ENCODE data around the gene PRKACB.
A peak's percentile ranks its signal among the peaks of the same experiment; 100 is the strongest.

Gene PRKACB

GRCh38 chr1:84255582-84255981, 111.5 kb downstream of the PRKACB start:
- Histone ChIP-seq H3K4me1 (ENCODE audit: control insufficient read depth in 1 of 2, insufficient read depth in 2 of 2, low read length in 2 of 2) (peaks cover 6% of the 10 kb centered on the region in 2 donors), H3K9me3 (ENCODE audit: control insufficient read depth in 1 of 2, low read length in 2 of 2) (no peaks in the 10 kb centered on the region), H3K36me3 (ENCODE audit: control insufficient read depth in 1 of 2, insufficient read depth in 2 of 2, low read length in 2 of 2) (no peaks in the 10 kb centered on the region), H3K4me3 (ENCODE audit: low read depth in 1 of 2, low read length in 2 of 2) (no peak overlapping the region), H3K27me3 (ENCODE audit: low read depth, low read length) (no peaks in the 10 kb centered on the region), H3K27ac (ENCODE audit: low read length) (no peak overlapping the region)

- no peak overlapping the region for H3K27ac ChIP-seq (ENCODE audit: low read length)
- H3K4me1 ChIP-seq (ENCODE audit: control insufficient read depth in 1 of 2, insufficient read depth in 2 of 2, low read length in 2 of 2), result peaks cover 6% of the 10 kb centered on the region in 2 donors
- no peaks in the 10 kb centered on the region for H3K27me3 ChIP-seq (ENCODE audit: low read depth, low read length)
- no peaks in the 10 kb centered on the region for H3K36me3 ChIP-seq (ENCODE audit: control insufficient read depth in 1 of 2, insufficient read depth in 2 of 2, low read length in 2 of 2)
- H3K4me3 ChIP-seq (ENCODE audit: low read depth in 1 of 2, low read length in 2 of 2), result no peak overlapping the region
- no peaks in the 10 kb centered on the region for H3K9me3 ChIP-seq (ENCODE audit: control insufficient read depth in 1 of 2, low read length in 2 of 2)
These were observed 113.5 kb downstream of the PRKACB start for GRCh38 chr1:84257617-84258016.

GRCh38 chr1:84259376-84259775, 115.3 kb downstream of the PRKACB start:
- no peak overlapping the region for H3K4me3 ChIP-seq (ENCODE audit: low read depth in 1 of 2, low read length in 2 of 2)
- H3K27me3 ChIP-seq (ENCODE audit: low read depth, low read length), result no peaks in the 10 kb centered on the region
- no peak overlapping the region for H3K27ac ChIP-seq (ENCODE audit: low read length)
- H3K4me1 ChIP-seq (ENCODE audit: control insufficient read depth in 1 of 2, insufficient read depth in 2 of 2, low read length in 2 of 2), result peaks cover 0 to 2% of the 10 kb centered on the region in 2 donors
- no peaks in the 10 kb centered on the region for H3K9me3 ChIP-seq (ENCODE audit: control insufficient read depth in 1 of 2, low read length in 2 of 2)
- H3K36me3 ChIP-seq (ENCODE audit: control insufficient read depth in 1 of 2, insufficient read depth in 2 of 2, low read length in 2 of 2), result no peaks in the 10 kb centered on the region

- Histone ChIP-seq H3K27ac (ENCODE audit: low read length) (no peak overlapping the region), H3K9me3 (ENCODE audit: control insufficient read depth in 1 of 2, low read length in 2 of 2) (no peaks in the 10 kb centered on the region), H3K27me3 (ENCODE audit: low read depth, low read length) (no peaks in the 10 kb centered on the region), H3K36me3 (ENCODE audit: control insufficient read depth in 1 of 2, insufficient read depth in 2 of 2, low read length in 2 of 2) (no peaks in the 10 kb centered on the region), H3K4me3 (ENCODE audit: low read depth in 1 of 2, low read length in 2 of 2) (no peak overlapping the region), H3K4me1 (ENCODE audit: control insufficient read depth in 1 of 2, insufficient read depth in 2 of 2, low read length in 2 of 2) (no peaks in the 10 kb centered on the region)
These were observed 115.9 kb downstream of the PRKACB start for GRCh38 chr1:84259989-84260388.

GRCh38 chr1:84260852-84261518, 116.9 kb downstream of the PRKACB start:
- no peak overlapping the region for H3K4me3 ChIP-seq (ENCODE audit: low read depth in 1 of 2, low read length in 2 of 2)
- H3K27me3 ChIP-seq (ENCODE audit: low read depth, low read length), result no peaks in the 10 kb centered on the region
- no peak overlapping the region for H3K27ac ChIP-seq (ENCODE audit: low read length)
- no peaks in the 10 kb centered on the region for H3K4me1 ChIP-seq (ENCODE audit: control insufficient read depth in 1 of 2, insufficient read depth in 2 of 2, low read length in 2 of 2)
- no peaks in the 10 kb centered on the region for H3K9me3 ChIP-seq (ENCODE audit: control insufficient read depth in 1 of 2, low read length in 2 of 2)
- no peaks in the 10 kb centered on the region for H3K36me3 ChIP-seq (ENCODE audit: control insufficient read depth in 1 of 2, insufficient read depth in 2 of 2, low read length in 2 of 2)

- no peaks in the 10 kb centered on the region for H3K9me3 ChIP-seq (ENCODE audit: control insufficient read depth in 1 of 2, low read length in 2 of 2)
- no peak overlapping the region for H3K4me3 ChIP-seq (ENCODE audit: low read depth in 1 of 2, low read length in 2 of 2)
- no peaks in the 10 kb centered on the region for H3K4me1 ChIP-seq (ENCODE audit: control insufficient read depth in 1 of 2, insufficient read depth in 2 of 2, low read length in 2 of 2)
- H3K27ac ChIP-seq (ENCODE audit: low read length), result no peak overlapping the region
- H3K27me3 ChIP-seq (ENCODE audit: low read depth, low read length), result no peaks in the 10 kb centered on the region
- H3K36me3 ChIP-seq (ENCODE audit: control insufficient read depth in 1 of 2, insufficient read depth in 2 of 2, low read length in 2 of 2), result no peaks in the 10 kb centered on the region
These were observed 120.9 kb downstream of the PRKACB start for GRCh38 chr1:84264961-84265360.

GRCh38 chr1:84265867-84266266, 121.8 kb downstream of the PRKACB start:
- no peak overlapping the region for H3K27ac ChIP-seq (ENCODE audit: low read length)
- no peak overlapping the region for H3K4me3 ChIP-seq (ENCODE audit: low read depth in 1 of 2, low read length in 2 of 2)
- H3K4me1 ChIP-seq (ENCODE audit: control insufficient read depth in 1 of 2, insufficient read depth in 2 of 2, low read length in 2 of 2), result no peaks in the 10 kb centered on the region
- no peaks in the 10 kb centered on the region for H3K27me3 ChIP-seq (ENCODE audit: low read depth, low read length)
- no peaks in the 10 kb centered on the region for H3K9me3 ChIP-seq (ENCODE audit: control insufficient read depth in 1 of 2, low read length in 2 of 2)
- H3K36me3 ChIP-seq (ENCODE audit: control insufficient read depth in 1 of 2, insufficient read depth in 2 of 2, low read length in 2 of 2), result no peaks in the 10 kb centered on the region

GRCh38 chr1:84266748-84267147, 122.7 kb downstream of the PRKACB start:
- Histone ChIP-seq H3K4me1 (ENCODE audit: control insufficient read depth in 1 of 2, insufficient read depth in 2 of 2, low read length in 2 of 2) (peaks cover 0 to 8% of the 10 kb centered on the region in 2 donors), H3K4me3 (ENCODE audit: low read depth in 1 of 2, low read length in 2 of 2) (no peak overlapping the region), H3K27ac (ENCODE audit: low read length) (no peak overlapping the region), H3K27me3 (ENCODE audit: low read depth, low read length) (no peaks in the 10 kb centered on the region), H3K9me3 (ENCODE audit: control insufficient read depth in 1 of 2, low read length in 2 of 2) (no peaks in the 10 kb centered on the region), H3K36me3 (ENCODE audit: control insufficient read depth in 1 of 2, insufficient read depth in 2 of 2, low read length in 2 of 2) (no peaks in the 10 kb centered on the region)

GRCh38 chr1:84267476-84267875, 123.4 kb downstream of the PRKACB start:
- H3K9me3 ChIP-seq (ENCODE audit: control insufficient read depth in 1 of 2, low read length in 2 of 2), result no peaks in the 10 kb centered on the region
- H3K27me3 ChIP-seq (ENCODE audit: low read depth, low read length), result no peaks in the 10 kb centered on the region
- peaks cover 0 to 9% of the 10 kb centered on the region in 2 donors for H3K4me1 ChIP-seq (ENCODE audit: control insufficient read depth in 1 of 2, insufficient read depth in 2 of 2, low read length in 2 of 2)
- H3K27ac ChIP-seq (ENCODE audit: low read length), result no peak overlapping the region
- no peaks in the 10 kb centered on the region for H3K36me3 ChIP-seq (ENCODE audit: control insufficient read depth in 1 of 2, insufficient read depth in 2 of 2, low read length in 2 of 2)
- H3K4me3 ChIP-seq (ENCODE audit: low read depth in 1 of 2, low read length in 2 of 2), result no peak overlapping the region

- H3K27me3 ChIP-seq (ENCODE audit: low read depth, low read length), result no peaks in the 10 kb centered on the region
- H3K27ac ChIP-seq (ENCODE audit: low read length), result no peak overlapping the region
- H3K4me1 ChIP-seq (ENCODE audit: control insufficient read depth in 1 of 2, insufficient read depth in 2 of 2, low read length in 2 of 2), result peaks cover 0 to 9% of the 10 kb centered on the region in 2 donors
These were observed 124.3 kb downstream of the PRKACB start for GRCh38 chr1:84268346-84268745.

GRCh38 chr1:84269306-84269705, 125.2 kb downstream of the PRKACB start:
- no peaks in the 10 kb centered on the region for H3K36me3 ChIP-seq (ENCODE audit: control insufficient read depth in 1 of 2, insufficient read depth in 2 of 2, low read length in 2 of 2)
- peaks cover 0 to 9% of the 10 kb centered on the region in 2 donors for H3K4me1 ChIP-seq (ENCODE audit: control insufficient read depth in 1 of 2, insufficient read depth in 2 of 2, low read length in 2 of 2)
- no peak overlapping the region for H3K4me3 ChIP-seq (ENCODE audit: low read depth in 1 of 2, low read length in 2 of 2)
- peak overlapping the region; percentile 33 for H3K27ac ChIP-seq (ENCODE audit: low read length)
- peaks cover 0 to 2% of the 10 kb centered on the region in 2 donors for H3K9me3 ChIP-seq (ENCODE audit: control insufficient read depth in 1 of 2, low read length in 2 of 2)
- no peaks in the 10 kb centered on the region for H3K27me3 ChIP-seq (ENCODE audit: low read depth, low read length)

More at GRCh38 chr1:84268346-84268745, 124.3 kb downstream of the PRKACB start:
- Histone ChIP-seq H3K4me3 (ENCODE audit: low read depth in 1 of 2, low read length in 2 of 2) (no peak overlapping the region), H3K36me3 (ENCODE audit: control insufficient read depth in 1 of 2, insufficient read depth in 2 of 2, low read length in 2 of 2) (no peaks in the 10 kb centered on the region), H3K9me3 (ENCODE audit: control insufficient read depth in 1 of 2, low read length in 2 of 2) (peaks cover 0 to under 1% of the 10 kb centered on the region in 2 donors)

Data from muscle layer of duodenum (tissue), 2 donors.